Measurements from ENCODE around the gene TWIST2. TPM values are rescaled to one million over a fixed set of nuclear protein-coding genes. Genes with fewer than 3 reads are reported as not detected.

The TWIST2 gene
- polyA plus RNA-seq, 1 donor from 2014 or later, result not detected

GRCh38 chr2:238898534-238899281 lies 50.8 kb downstream of the TWIST2 start:
- no peaks in the 10 kb centered on the region for H3K27me3 ChIP-seq (ENCODE audit: insufficient read depth, low read depth, low read length)
- no peak overlapping the region for H3K4me2 ChIP-seq (ENCODE audit: low read length)
- TF ChIP-seq EZH2 (IDR thresholded peaks at IDR 0.05; ENCODE audit: borderline replicate concordance, insufficient read depth, low read length, poor library complexity, severe bottlenecking) (no peak), TAF1 (IDR thresholded peaks at IDR 0.05; ENCODE audit: low read depth) (no peak), MXI1 (conservative IDR thresholded peaks at IDR 0.05; ENCODE audit: poor library complexity, severe bottlenecking) (no peak), POLR2AphosphoS5 (IDR thresholded peaks at IDR 0.05) (no peak), SMC3 (conservative IDR thresholded peaks at IDR 0.05; ENCODE audit: poor library complexity) (no peak), EP300 (conservative IDR thresholded peaks at IDR 0.05; ENCODE audit: poor library complexity, severe bottlenecking) (no peak), CTCF (IDR thresholded peaks at IDR 0.05; ENCODE audit: poor library complexity, severe bottlenecking) (no peak), REST (IDR thresholded peaks at IDR 0.05; ENCODE audit: borderline replicate concordance) (no peak), RAD21 (conservative IDR thresholded peaks at IDR 0.05) (no peak)
- H3K4me3 ChIP-seq (ENCODE audit: low read length), result no peak overlapping the region
- H3K79me2 ChIP-seq (replicated peaks; ENCODE audit: insufficient read depth, low read length), result no peaks in the 10 kb centered on the region
- H4K20me1 ChIP-seq (ENCODE audit: insufficient read depth), result no peaks in the 10 kb centered on the region
- H3K9me2 ChIP-seq (ENCODE audit: insufficient read depth, low read length), result no peaks in the 10 kb centered on the region
- H3F3A ChIP-seq (ENCODE audit: insufficient read depth, low read length, poor library complexity, severe bottlenecking), result no peaks in the 10 kb centered on the region
- no peak overlapping the region for H3K27ac ChIP-seq (ENCODE audit: low read length)
- no peaks in the 10 kb centered on the region for H3K36me3 ChIP-seq (ENCODE audit: insufficient read depth, low read length)
- no peak overlapping the region for H2AFZ ChIP-seq (ENCODE audit: low read depth, low read length)
- H3K9ac ChIP-seq (ENCODE audit: low read length), result no peak overlapping the region
- no peaks in the 10 kb centered on the region for H3K9me3 ChIP-seq (ENCODE audit: low read length)

GRCh38 chr2:238899386-238899785 lies 51.5 kb downstream of the TWIST2 start:
- Histone ChIP-seq H3F3A (ENCODE audit: insufficient read depth, low read length, poor library complexity, severe bottlenecking) (no peaks in the 10 kb centered on the region), H3K79me2 (replicated peaks; ENCODE audit: insufficient read depth, low read length) (no peaks in the 10 kb centered on the region), H3K9me3 (ENCODE audit: low read length) (no peaks in the 10 kb centered on the region), H3K27ac (ENCODE audit: low read length) (no peak overlapping the region), H3K4me2 (ENCODE audit: low read length) (no peak overlapping the region), H3K36me3 (ENCODE audit: insufficient read depth, low read length) (no peaks in the 10 kb centered on the region), H3K27me3 (ENCODE audit: insufficient read depth, low read depth, low read length) (no peaks in the 10 kb centered on the region), H3K9me2 (ENCODE audit: insufficient read depth, low read length) (no peaks in the 10 kb centered on the region), H3K4me3 (ENCODE audit: low read length) (no peak overlapping the region), H2AFZ (ENCODE audit: low read depth, low read length) (no peak overlapping the region), H4K20me1 (ENCODE audit: insufficient read depth) (no peaks in the 10 kb centered on the region), H3K9ac (ENCODE audit: low read length) (no peak overlapping the region)
- TF ChIP-seq MXI1 (conservative IDR thresholded peaks at IDR 0.05; ENCODE audit: poor library complexity, severe bottlenecking) (no peak), RAD21 (conservative IDR thresholded peaks at IDR 0.05) (no peak), REST (IDR thresholded peaks at IDR 0.05; ENCODE audit: borderline replicate concordance) (no peak), EP300 (conservative IDR thresholded peaks at IDR 0.05; ENCODE audit: poor library complexity, severe bottlenecking) (no peak), CTCF (IDR thresholded peaks at IDR 0.05; ENCODE audit: poor library complexity, severe bottlenecking) (no peak), EZH2 (IDR thresholded peaks at IDR 0.05; ENCODE audit: borderline replicate concordance, insufficient read depth, low read length, poor library complexity, severe bottlenecking) (no peak)

Data from neural cell (in vitro differentiated cells).